Right forelimb (tissue), 1 donor: ENCODE measurements around the gene MAPK11.
"Not testable (repeated sequence)": the region's sequence is repeated elsewhere in the genome, so short reads cannot be mapped to it uniquely, and the experiment has no call there.

ENCODE experiments used
- DNase-seq: peaks from one replicate; pipeline ENCODE4 v3.0.0-alpha.2; 2018

MAPK11 gene

GRCh38 chr22:50275181-50276055 lies 5.2 kb upstream of the MAPK11 start:
- no peak for DNase-seq

- no peak for DNase-seq
Measured at GRCh38 chr22:50274771-50275170, 4.6 kb upstream of the MAPK11 start.

DNA sequence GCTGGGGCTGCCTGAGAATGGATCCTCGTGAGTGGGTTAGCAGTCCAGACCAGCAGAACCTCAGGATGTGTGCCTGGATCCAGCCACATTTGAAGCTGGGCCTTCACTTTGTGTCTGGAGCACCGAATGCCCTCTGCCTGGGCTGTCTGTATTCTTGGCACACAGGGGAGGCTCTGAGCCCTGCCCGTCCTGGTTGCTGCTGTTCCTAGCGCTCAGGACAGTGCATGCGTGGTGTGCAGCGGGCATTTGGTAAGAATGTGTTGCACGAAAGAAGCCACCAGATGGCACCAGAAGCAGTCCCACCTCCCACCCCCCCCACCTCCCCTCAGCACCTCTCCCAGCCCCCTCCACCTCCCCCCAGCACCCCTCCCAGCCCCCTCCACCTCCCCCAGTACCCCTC lies 4.1 kb upstream of the MAPK11 start:
- DNase-seq, result no peak

DNA sequence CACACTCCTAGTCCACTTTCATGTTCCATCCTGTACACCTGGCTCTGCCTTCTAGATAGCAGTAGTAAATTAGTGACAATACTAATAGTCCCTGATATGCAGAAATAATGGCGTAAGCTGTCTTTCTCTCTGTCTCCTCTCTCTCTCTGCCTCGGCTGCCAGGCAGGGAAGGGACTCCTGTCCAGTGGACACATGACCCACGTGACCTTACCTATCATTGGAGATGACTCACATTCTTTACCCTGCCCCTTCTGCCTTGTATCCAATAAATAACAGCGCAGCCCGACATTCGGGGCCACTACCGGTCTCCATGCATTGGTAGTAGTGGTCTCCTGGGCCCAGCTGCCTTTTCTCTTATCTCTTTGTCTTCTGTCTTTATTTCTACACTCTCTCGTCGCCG lies 3.6 kb upstream of the MAPK11 start:
- not testable (repeated sequence) for DNase-seq

DNA sequence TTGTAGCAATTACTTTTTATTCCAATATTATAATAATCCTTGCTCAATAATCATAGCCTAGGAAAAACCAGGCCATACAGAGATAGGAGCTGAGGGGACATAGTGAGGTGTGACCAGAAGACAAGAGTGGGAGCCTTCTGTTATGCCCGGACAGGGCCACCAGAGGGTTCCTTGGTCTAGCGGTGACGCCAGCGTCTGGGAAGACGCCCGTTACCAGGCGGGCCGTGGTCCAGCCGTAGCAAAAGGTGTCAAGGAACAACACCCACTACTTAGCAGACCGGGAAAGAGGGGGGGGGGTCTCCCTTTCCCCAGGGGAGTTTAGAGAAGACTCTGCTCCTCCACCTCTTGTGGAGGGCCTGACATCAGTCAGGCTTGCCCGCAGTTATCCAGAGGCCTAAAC lies 3.2 kb upstream of the MAPK11 start:
- not testable (repeated sequence) for DNase-seq

DNA sequence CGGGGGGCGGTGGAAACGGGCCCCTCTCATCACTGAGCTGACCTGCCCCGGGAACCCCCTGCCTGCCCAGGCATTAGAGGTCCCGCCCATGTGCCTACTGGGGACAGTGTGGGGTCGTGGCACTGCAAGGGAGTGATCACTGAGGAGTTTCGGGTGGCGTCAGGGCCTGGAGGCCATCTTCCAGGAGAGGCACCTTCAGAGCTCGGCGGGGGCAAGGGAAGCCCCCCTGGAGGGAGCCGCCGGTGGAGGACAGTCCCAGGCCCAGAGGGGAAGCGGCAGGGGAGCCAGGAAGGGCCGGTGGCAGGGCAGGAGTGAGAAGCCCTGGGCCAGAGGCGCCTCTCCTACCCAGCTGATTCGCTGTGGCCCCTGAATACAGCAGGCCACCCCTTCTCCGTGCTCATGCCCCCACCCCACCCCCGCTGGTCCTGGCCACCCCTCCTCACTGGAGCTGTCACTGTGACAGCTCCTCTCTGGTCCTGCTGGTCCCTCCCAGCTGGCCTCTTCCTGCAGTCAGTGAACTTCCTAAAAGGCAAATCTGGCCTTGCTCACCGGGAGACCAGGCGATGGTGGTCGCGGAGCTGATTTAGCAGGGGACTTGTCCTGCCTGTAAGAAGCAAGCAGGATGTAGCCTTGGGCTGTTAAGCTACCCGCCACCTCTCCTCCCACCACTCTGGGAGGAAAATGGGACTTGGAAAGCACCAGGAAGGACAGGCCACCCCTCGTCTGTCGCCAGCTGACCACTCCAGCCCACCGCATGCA lies 2.0 kb upstream of the MAPK11 start:
- DNase-seq, result no peak

- no peak for DNase-seq
Measured at GRCh38 chr22:50271519-50271970, 1.4 kb upstream of the MAPK11 start.

DNA sequence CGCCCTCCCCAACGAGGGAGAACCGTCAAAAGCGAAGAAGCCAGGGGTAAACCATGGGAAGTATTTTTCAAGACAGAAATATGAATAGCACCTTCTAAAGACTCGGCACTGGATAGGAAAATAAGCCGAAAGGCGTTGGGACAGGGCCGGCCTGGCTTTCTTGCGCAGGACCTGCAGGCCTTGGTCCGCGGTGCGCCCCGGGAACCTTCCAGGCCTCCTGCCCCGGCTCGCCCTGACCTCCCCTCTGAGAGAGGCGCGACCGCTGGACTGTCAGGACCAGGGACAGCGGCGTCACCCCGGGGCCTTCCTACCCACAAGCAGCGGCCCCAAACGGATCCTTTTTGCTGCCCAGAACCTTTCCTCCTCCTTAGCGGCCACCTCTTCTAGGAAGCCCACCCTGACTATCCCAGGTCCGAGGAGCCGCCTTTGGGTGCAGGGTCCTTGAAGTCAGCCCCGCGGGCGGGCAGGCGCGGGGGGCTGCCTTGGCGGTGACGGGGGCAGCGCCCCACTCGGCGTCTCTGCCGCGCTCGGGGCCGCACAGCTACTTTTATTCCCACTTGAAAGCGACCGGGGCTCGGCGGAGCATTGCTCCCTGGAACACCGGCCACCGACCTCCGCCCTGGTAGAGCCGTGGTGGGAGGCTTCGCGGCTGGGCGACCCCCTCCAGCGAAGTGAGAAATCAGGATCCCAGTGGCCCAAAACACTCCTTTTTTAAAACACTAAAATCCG lies 650 bp upstream of the MAPK11 start:
- peak; percentile 82 for DNase-seq

GRCh38 chr22:50269573-50269969 lies 609 bp downstream of the MAPK11 start:
- DNase-seq, result no peak

DNA sequence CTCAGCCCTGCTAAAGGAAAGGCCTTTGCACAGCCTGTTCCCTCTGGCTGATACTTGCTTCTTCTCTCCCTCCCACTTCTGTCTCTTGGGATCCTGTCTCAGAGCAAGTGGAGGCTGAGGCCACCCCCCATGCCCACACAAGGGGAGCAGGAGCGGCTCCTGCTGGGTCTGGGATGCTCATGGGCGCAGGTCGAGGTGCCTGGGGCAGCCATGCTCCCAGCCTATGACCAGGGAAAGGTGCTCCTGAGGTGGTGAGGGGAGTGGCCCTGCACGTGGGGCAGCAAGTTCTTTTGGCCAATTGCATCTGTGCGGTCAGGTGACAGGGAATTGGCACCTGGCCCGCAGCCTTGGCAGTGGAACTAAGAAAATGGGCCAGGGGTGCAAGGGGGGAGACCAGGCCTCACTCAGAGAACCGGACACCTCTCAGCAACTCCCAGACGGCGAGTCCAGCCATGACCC lies 1.5 kb downstream of the MAPK11 start:
- DNase-seq, result no peak

- DNase-seq, result peak; percentile 79
Measured at GRCh38 chr22:50267591-50268390, 2.4 kb downstream of the MAPK11 start.

- no peak for DNase-seq
Measured at GRCh38 chr22:50266994-50267393, 3.2 kb downstream of the MAPK11 start.

- DNase-seq, result no peak
Measured at GRCh38 chr22:50264946-50265669, 5.1 kb downstream of the MAPK11 start.

GRCh38 chr22:50264104-50264745 lies 6.0 kb downstream of the MAPK11 start:
- no peak for DNase-seq

GRCh38 chr22:50262973-50263617 lies 7.1 kb downstream of the MAPK11 start:
- DNase-seq, result no peak

- DNase-seq, result no peak
Measured at GRCh38 chr22:50262460-50262911, 7.7 kb downstream of the MAPK11 start.

DNA sequence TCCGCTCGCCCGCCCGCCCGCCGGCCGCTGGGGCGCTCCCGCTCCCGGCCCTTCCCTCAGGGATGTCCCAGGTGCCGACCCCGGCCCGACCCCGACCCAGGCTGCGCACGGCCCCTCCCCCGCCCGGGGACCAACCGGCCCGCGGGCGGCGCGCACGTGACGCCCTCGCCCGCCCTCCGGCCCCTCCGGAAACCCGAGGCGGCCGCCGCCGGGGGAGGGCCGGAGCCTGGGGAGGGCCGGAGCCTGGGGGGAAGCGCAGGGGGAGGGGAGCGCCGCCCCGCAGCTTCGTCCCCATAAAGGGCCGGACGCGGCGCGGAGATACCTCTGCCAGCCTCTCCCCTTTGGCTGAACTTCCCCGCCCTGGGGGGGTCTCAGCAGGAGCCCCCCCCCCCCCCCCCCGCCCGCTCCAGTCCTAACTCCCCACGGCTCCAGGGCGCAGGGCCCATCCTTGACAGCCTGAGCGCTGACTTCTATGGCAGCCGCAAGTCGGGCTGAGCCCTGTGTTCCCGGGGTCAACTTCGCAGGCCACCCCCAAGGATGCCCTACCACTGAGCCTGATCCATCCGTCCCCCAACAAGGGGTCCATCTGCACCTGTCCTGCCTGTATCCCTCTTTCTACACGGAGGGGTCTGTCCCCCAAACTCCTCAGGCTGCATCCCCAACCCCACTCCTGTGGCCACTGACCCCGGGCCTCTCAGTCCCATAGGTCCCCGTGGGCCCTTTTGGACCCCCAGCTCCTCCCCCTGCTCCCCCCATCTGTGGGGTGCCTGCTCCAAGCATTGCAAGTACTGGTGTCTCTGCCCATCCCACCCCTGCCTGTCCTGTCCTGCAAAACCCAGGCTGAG lies 8.3 kb downstream of the MAPK11 start, which contains the start of gene MAPK12:
Gene MAPK12 (minus strand): TSS at position 69 of the 845 bp plus-strand sequence. CDS start 174 bp downstream, outside the sequence.
- no peak for DNase-seq

DNA sequence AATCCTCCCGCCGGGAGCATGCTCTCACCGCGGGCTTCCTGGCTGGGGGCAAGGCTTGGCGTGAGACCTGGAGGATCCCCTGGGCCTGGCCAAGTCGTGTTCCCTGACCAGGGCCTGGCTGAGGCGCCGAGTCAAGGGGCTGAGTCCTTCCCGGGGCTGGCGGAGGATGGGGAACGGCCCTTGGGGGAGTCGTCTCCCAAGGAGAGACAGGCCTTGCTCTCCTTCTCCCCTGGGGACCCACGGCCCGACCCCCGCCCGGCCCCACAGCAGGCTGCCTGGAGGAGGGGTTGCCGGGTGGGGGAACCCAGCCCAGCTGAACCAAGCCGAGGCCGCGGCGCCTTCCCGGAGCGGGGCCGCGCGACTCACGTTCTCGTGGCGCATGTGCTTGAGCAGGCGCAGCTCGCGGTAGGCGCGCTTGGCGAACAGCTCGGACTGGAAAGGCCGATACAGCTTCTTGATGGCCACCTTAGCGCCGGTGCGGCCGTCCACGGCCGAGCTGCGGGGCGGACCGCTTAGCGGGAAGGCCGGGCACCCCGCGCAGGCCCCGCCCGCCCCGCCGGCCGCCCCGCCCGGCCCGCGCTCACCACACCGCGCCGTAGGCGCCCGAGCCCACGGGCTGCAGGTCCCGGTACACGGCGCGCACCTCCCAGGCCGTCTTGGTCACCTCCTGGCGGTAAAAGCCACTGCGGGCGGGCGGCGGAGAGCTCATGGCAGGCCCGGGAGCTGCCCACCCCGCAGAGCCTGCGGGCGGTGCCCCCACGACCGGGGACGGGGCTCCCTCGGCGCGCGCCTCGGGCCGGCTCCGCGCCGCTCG lies 9.2 kb downstream of the MAPK11 start:
- DNase-seq, result no peak
